ENCODE results near the gene CDC20B. TPM values are rescaled to one million over a fixed set of nuclear protein-coding genes. Genes with fewer than 3 reads are reported as not detected.

Gene CDC20B, protein sequence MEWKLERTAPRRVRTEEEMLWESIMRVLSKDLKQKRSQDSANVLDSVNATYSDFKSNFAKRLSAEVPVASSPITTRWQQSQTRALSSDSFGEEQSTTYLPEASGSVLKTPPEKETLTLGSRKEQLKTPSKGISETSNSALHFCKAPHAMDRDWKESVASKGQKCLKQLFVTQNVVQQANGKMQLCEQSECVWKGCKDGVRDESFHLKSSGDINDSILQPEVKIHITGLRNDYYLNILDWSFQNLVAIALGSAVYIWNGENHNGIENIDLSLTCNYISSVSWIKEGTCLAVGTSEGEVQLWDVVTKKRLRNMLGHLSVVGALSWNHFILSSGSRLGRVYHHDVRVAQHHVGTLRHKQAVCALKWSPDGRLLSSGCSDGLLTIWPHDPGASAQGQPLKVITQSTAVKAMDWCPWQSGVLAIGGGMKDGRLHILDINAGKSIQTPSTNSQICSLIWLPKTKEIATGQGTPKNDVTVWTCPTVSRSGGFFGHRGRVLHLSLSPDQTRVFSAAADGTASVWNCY
- total RNA-seq (2021): 0.18 and 0.26 TPM in 2 replicates
- long read RNA-seq: 0 reads

DNA sequence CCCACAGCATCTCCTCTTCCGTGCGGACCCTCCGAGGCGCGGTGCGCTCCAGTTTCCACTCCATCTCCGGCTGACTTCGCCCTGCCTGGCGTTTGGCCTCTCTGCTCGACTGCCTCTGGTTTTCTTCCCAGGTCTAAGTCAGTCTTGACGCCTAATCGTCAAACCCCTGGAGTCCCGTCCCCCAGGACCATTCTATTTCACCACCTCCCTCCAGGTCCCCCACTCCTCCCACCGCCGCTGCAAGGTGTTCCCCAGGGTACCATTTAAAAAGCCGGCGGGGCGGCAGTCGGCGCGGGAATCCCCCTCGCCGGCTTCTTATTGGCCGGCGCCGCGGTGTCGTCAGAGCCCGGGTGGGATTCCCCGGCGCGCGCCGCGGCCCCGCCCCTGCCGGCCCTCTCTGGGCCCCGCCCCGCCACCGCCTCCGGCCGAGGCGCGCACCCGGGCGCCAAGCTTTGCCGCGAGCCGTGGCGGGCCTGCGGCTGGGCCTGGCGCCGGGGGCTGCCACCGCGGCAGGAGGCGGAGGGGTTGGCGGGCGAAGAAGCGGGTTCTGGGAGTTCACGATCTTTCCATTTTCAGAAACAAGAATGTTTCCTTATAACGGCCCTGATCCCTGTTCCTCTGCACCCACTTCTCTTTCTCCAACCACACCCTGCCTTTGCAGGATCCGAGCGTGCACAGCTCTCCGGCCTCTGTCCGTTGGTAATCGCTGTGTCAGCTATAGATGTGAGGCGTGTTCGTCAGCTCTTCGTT is at the start of gene CDC20B:
TSS of gene CDC20B (minus strand) at position 241 of the 750 bp plus-strand sequence. CDS start at position 64, 177 bp downstream.
- no peak within 1 kb of the TSS for H3K27ac ChIP-seq (ENCODE audit: insufficient read length, low read depth, low read length)
- no peaks in the 10 kb centered on the region for H3K36me3 Mint-ChIP-seq (ENCODE audit: insufficient read depth in 1 of 3, low read depth in 3 of 3)
- no peak within 1 kb of the TSS for H2BK5ac ChIP-seq (ENCODE audit: insufficient read length, low read length)
- no peak within 1 kb of the TSS for H3K9ac ChIP-seq (ENCODE audit: extremely low read depth, insufficient read length, low read length)
- H2AFZ ChIP-seq (ENCODE audit: low read length): no peak within 1 kb of the TSS
- peaks cover 37% of the 10 kb centered on the region for H3K27me3 ChIP-seq (ENCODE audit: insufficient read depth, low read length)
- H3K27me3 Mint-ChIP-seq (ENCODE audit: low read depth): peaks cover 77% of the 10 kb centered on the region
- H3K4me1 Mint-ChIP-seq: peaks cover 24 to 31% of the 10 kb centered on the region in 2 experiments
- no peak within 1 kb of the TSS for H3K4ac ChIP-seq (ENCODE audit: low read depth, low read length)
- H2BK15ac ChIP-seq (ENCODE audit: low read depth, low read length): no peak within 1 kb of the TSS
- H3K4me3 Mint-ChIP-seq: peak within 1 kb of the TSS; percentile 63 to 81
- peaks cover 6% of the 10 kb centered on the region for H3K23me2 ChIP-seq (ENCODE audit: insufficient read length, low read depth, low read length, poor library complexity, severe bottlenecking)
- H3K18ac ChIP-seq (ENCODE audit: insufficient read length, low read depth, low read length): no peak within 1 kb of the TSS
- H2BK120ac ChIP-seq (ENCODE audit: low read depth, low read length, poor library complexity, severe bottlenecking): no peak within 1 kb of the TSS
- no peak within 1 kb of the TSS for H4K8ac ChIP-seq (replicated peaks; ENCODE audit: insufficient read length, low read depth, low read length)
- TF ChIP-seq, protein P1, sequence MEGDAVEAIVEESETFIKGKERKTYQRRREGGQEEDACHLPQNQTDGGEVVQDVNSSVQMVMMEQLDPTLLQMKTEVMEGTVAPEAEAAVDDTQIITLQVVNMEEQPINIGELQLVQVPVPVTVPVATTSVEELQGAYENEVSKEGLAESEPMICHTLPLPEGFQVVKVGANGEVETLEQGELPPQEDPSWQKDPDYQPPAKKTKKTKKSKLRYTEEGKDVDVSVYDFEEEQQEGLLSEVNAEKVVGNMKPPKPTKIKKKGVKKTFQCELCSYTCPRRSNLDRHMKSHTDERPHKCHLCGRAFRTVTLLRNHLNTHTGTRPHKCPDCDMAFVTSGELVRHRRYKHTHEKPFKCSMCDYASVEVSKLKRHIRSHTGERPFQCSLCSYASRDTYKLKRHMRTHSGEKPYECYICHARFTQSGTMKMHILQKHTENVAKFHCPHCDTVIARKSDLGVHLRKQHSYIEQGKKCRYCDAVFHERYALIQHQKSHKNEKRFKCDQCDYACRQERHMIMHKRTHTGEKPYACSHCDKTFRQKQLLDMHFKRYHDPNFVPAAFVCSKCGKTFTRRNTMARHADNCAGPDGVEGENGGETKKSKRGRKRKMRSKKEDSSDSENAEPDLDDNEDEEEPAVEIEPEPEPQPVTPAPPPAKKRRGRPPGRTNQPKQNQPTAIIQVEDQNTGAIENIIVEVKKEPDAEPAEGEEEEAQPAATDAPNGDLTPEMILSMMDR (conservative IDR thresholded peaks at IDR 0.05): no peak
- no peak within 1 kb of the TSS for H3K27ac Mint-ChIP-seq
- no peak within 1 kb of the TSS for H3T11ph ChIP-seq (ENCODE audit: low read length)
- no peaks in the 10 kb centered on the region for H4K20me1 ChIP-seq (ENCODE audit: control insufficient read depth, insufficient read depth, insufficient read length)
- H3K4me2 ChIP-seq (ENCODE audit: insufficient read depth, insufficient read length, low read length): peak within 1 kb of the TSS; percentile 44
- H2BK20ac ChIP-seq (ENCODE audit: low read depth, low read length, poor library complexity, severe bottlenecking): no peak within 1 kb of the TSS
- no peak within 1 kb of the TSS for H4K5ac ChIP-seq (ENCODE audit: insufficient read length, low read depth, low read length)
- H2AK5ac ChIP-seq (ENCODE audit: insufficient read length, low read length): no peak within 1 kb of the TSS
- H3K4me1 ChIP-seq (ENCODE audit: insufficient read depth, low read length): no peaks in the 10 kb centered on the region
- no CpG with 5 or more reads among the region's 69 CpGs for WGBS (ENCODE audit: extremely low coverage, insufficient read length, low lambda C conversion rate)
- H3K79me1 ChIP-seq (ENCODE audit: insufficient read depth, low read depth, low read length, poor library complexity, severe bottlenecking): no peaks in the 10 kb centered on the region
- no peak within 1 kb of the TSS for H4K91ac ChIP-seq (ENCODE audit: insufficient read length, low read depth, low read length)
- H3K56ac ChIP-seq (ENCODE audit: insufficient read length, low read depth, low read length): no peak within 1 kb of the TSS
- no peak within 1 kb of the TSS for H3K23ac ChIP-seq (ENCODE audit: insufficient read length, low read depth, low read length)
- no peaks in the 10 kb centered on the region for H3K79me2 ChIP-seq (ENCODE audit: insufficient read depth, low read length)
- peak; percentile 82 for DNase-seq
- no peak within 1 kb of the TSS for H2BK12ac ChIP-seq (ENCODE audit: insufficient read length, low read depth, low read length)
- no peaks in the 10 kb centered on the region for H3K9me3 ChIP-seq (ENCODE audit: control insufficient read depth, low read depth, low read length)
- peaks cover 0 to 6% of the 10 kb centered on the region in 2 experiments; a peak in 2 of 5 replicates for H3K9me3 Mint-ChIP-seq
- no peak within 1 kb of the TSS for H3K14ac ChIP-seq (ENCODE audit: insufficient read depth, low read length)
